ENCODE measurements around the gene CFAP46. TPM values are rescaled to one million over a fixed set of nuclear protein-coding genes. Genes with fewer than 3 reads are reported as not detected.

CFAP46 gene
- total and polyA plus RNA-seq, 2 of the 4 experiments (the other 2 are of a cell fraction) = 1.3 to 1.8 TPM

DNA sequence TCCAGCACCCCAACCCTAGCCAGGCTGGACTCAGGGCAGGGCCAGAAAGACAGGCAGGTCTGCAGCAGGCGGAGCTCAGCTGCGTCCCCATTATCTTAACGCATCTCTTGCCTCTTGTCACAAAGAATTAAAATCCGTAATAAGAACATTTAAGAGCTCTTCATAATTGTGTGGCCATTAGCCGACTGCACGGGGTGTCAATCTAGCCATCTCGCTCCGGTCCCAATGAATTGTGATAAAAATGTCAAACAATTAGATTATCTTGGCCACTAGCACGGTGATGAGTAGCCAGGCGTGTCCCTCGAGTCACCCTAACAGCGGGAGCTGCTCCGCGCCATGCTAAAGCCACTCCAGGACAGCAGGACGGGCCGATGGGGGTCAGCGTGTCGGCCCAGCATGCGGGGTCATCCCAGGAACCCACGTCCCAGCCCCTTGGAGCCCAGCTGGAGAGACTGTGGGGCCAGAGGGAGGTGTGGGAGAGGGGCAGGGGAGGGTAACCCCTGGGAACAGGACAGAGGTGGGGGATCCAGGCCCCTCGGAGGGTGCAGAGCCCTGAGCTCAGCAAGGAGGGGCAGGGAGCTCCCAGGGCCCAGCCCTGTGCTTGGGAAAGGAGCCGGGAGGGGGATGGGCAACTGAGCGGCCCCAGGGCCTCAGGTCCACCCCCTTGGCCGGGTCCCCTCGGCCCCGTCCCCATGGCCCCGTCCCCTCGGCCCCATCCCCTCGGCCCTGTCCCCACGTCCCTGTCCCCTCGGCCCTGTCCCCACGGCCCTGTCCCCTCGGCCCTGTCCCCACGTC lies 138.8 kb downstream of the CFAP46 start:
- no peak overlapping the region for H3K23ac ChIP-seq (ENCODE audit: low read depth, low read length)
- H2BK5ac ChIP-seq (ENCODE audit: low read depth, low read length, poor library complexity, severe bottlenecking) = no peak overlapping the region
- ATAC-seq (ENCODE audit: low read depth) = no peak
- ChIA-PET POLR2A (ENCODE audit: unreplicated experiment) (no interaction called here), CTCF (no interaction called here)
- no peak overlapping the region for H3K9ac ChIP-seq (ENCODE audit: low read depth, low read length)
- in situ Hi-C loops (cut with MboI; ENCODE audit: low sequenced_read_pairs) (no loop called here), dilution Hi-C loops (cut with HindIII; ENCODE audit: low sequenced_read_pairs, unreplicated experiment) (no loop called here), intact Hi-C loops (cut with micrococcal nuclease) (no loop called here)
- H4K8ac ChIP-seq (ENCODE audit: low read depth in 2 of 2, low read length in 2 of 2) = no peak overlapping the region
- no peak overlapping the region for H4K91ac ChIP-seq (ENCODE audit: insufficient read depth, low read depth, low read length)
- H3K56ac ChIP-seq (ENCODE audit: extremely low read depth, insufficient read depth, low read length) = no peak overlapping the region
- no peaks in the 10 kb centered on the region for H3K79me1 ChIP-seq (ENCODE audit: low read depth in 1 of 2, low read length in 2 of 2)
- no peaks in the 10 kb centered on the region for H3K4me1 ChIP-seq (ENCODE audit: control insufficient read depth, insufficient read depth, low read length)
- H2AK9ac ChIP-seq (replicated peaks; ENCODE audit: low read depth, low read length, poor library complexity) = no peak overlapping the region
- H3K18ac ChIP-seq (ENCODE audit: low read depth, low read length) = no peak overlapping the region
- peaks cover 5% of the 10 kb centered on the region for H3K9me3 ChIP-seq (ENCODE audit: control insufficient read depth, insufficient read depth, low read length)
- WGBS, 2 experiments (ENCODE audit: extremely low coverage in 2 of 2, insufficient read length in 1 of 2) = 69% methylated on average over 16 of the region's 34 CpGs; no CpG with 5 or more reads in 1 of the 2 experiments
- H3K4me3 ChIP-seq (ENCODE audit: insufficient read depth, low read depth, low read length) = no peak overlapping the region
- H3K36me3 ChIP-seq (ENCODE audit: control insufficient read depth, insufficient read depth, low read length) = no peaks in the 10 kb centered on the region
- BruUV-seq (replicated peaks) = no TSS peak
- H2BK15ac ChIP-seq (ENCODE audit: low read depth, low read length) = no peak overlapping the region
- TF ChIP-seq CHD1 (IDR thresholded peaks at IDR 0.05; ENCODE audit: low read depth, low read length) (no peak), RFX5 (IDR thresholded peaks at IDR 0.05; ENCODE audit: low read depth, low read length) (no peak), MXI1 (IDR thresholded peaks at IDR 0.05; ENCODE audit: borderline replicate concordance, low read depth, low read length) (no peak), MAFK (IDR thresholded peaks at IDR 0.05; ENCODE audit: low read depth, low read length) (no peak), SMC3 (IDR thresholded peaks at IDR 0.05; ENCODE audit: low read depth, low read length) (no peak), FOS (IDR thresholded peaks at IDR 0.05; ENCODE audit: low read depth, low read length) (no peak), MAZ (IDR thresholded peaks at IDR 0.05; ENCODE audit: borderline replicate concordance, low read depth, low read length) (no peak), POLR2A (IDR thresholded peaks at IDR 0.05; ENCODE audit: low read depth, low read length) (no peak), BHLHE40 (IDR thresholded peaks at IDR 0.05; ENCODE audit: low read depth, low read length) (no peak), NFE2L2 (IDR thresholded peaks at IDR 0.05; ENCODE audit: low read depth, low read length) (no peak), RAD21 (IDR thresholded peaks at IDR 0.05; ENCODE audit: low read length) (no peak), CEBPB (IDR thresholded peaks at IDR 0.05; ENCODE audit: low read depth, low read length) (no peak), RCOR1 (IDR thresholded peaks at IDR 0.05; ENCODE audit: insufficient replicate concordance, low read length) (no peak)
- TF ChIP-seq, protein P1, sequence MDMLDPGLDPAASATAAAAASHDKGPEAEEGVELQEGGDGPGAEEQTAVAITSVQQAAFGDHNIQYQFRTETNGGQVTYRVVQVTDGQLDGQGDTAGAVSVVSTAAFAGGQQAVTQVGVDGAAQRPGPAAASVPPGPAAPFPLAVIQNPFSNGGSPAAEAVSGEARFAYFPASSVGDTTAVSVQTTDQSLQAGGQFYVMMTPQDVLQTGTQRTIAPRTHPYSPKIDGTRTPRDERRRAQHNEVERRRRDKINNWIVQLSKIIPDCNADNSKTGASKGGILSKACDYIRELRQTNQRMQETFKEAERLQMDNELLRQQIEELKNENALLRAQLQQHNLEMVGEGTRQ (IDR thresholded peaks at IDR 0.05; ENCODE audit: low read depth, low read length) = no peak
- TF ChIP-seq, protein P2, sequence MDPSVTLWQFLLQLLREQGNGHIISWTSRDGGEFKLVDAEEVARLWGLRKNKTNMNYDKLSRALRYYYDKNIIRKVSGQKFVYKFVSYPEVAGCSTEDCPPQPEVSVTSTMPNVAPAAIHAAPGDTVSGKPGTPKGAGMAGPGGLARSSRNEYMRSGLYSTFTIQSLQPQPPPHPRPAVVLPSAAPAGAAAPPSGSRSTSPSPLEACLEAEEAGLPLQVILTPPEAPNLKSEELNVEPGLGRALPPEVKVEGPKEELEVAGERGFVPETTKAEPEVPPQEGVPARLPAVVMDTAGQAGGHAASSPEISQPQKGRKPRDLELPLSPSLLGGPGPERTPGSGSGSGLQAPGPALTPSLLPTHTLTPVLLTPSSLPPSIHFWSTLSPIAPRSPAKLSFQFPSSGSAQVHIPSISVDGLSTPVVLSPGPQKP (IDR thresholded peaks at IDR 0.05; ENCODE audit: borderline replicate concordance, low read depth, low read length) = no peak
- TF ChIP-seq, protein P3, sequence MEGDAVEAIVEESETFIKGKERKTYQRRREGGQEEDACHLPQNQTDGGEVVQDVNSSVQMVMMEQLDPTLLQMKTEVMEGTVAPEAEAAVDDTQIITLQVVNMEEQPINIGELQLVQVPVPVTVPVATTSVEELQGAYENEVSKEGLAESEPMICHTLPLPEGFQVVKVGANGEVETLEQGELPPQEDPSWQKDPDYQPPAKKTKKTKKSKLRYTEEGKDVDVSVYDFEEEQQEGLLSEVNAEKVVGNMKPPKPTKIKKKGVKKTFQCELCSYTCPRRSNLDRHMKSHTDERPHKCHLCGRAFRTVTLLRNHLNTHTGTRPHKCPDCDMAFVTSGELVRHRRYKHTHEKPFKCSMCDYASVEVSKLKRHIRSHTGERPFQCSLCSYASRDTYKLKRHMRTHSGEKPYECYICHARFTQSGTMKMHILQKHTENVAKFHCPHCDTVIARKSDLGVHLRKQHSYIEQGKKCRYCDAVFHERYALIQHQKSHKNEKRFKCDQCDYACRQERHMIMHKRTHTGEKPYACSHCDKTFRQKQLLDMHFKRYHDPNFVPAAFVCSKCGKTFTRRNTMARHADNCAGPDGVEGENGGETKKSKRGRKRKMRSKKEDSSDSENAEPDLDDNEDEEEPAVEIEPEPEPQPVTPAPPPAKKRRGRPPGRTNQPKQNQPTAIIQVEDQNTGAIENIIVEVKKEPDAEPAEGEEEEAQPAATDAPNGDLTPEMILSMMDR (conservative IDR thresholded peaks at IDR 0.05; ENCODE audit: low read depth, low read length) = no peak
- H3K27me3 ChIP-seq (ENCODE audit: control insufficient read depth, insufficient read depth, low read length) = peaks cover 21% of the 10 kb centered on the region; the same call in 1 of the 2 replicates
- no peaks in the 10 kb centered on the region for H3K9me1 ChIP-seq (ENCODE audit: insufficient read depth, low read length)
- H4K20me1 ChIP-seq (ENCODE audit: insufficient read depth, low read length) = no peaks in the 10 kb centered on the region
- no peak overlapping the region for H3K4ac ChIP-seq (ENCODE audit: low read depth, low read length)
- no peak overlapping the region for H2AK5ac ChIP-seq (ENCODE audit: low read depth, low read length)
- H4K5ac ChIP-seq (ENCODE audit: low read depth, low read length) = no peak overlapping the region
- no peak overlapping the region for H2BK20ac ChIP-seq (ENCODE audit: low read depth, low read length)
- no peak overlapping the region for H2BK120ac ChIP-seq (ENCODE audit: low read depth, low read length)
- no peak for DNase-seq
- no peak overlapping the region for H2AFZ ChIP-seq (replicated peaks; ENCODE audit: low read length, poor library complexity)
- no peak overlapping the region for H3K4me2 ChIP-seq (ENCODE audit: low read depth, low read length)
- no peak overlapping the region for H3K14ac ChIP-seq (replicated peaks; ENCODE audit: low read depth, low read length)
- H3K27ac ChIP-seq (ENCODE audit: insufficient read depth, low read length) = no peak overlapping the region
